Right renal pelvis (tissue), 4 donors: ENCODE data around the gene TRIM3. TPM values are rescaled to one million over a fixed set of nuclear protein-coding genes. Genes with fewer than 3 reads are reported as not detected.

Experiments
- DNase-seq, 4 donors: peaks; one replicate each; pipeline ENCODE4 v3.0.0-alpha.2; 2013; ENCODE audit warnings: low read depth in 4 of 4, low spot score in 3 of 4, missing footprints in 1 of 4
- polyA plus RNA-seq, 4 donors: library from polyadenylated mRNA; unstranded; fragments of 120-200 nt; gene quantifications; one replicate each; pipeline ENCODE4 v1.2.1, GENCODE V29; 2013; ENCODE audit not compliant: insufficient read length in 4 of 4

Gene TRIM3
- polyA plus RNA-seq, 4 donors, result 18.6 to 22.5 (median 20.0) TPM

GRCh38 chr11:6442441-6442840 lies 31.3 kb downstream of the TRIM3 start:
- no peak for DNase-seq

- DNase-seq, result no peak
These were observed 32.8 kb downstream of the TRIM3 start, which contains the start of gene HPX for GRCh38 chr11:6440906-6441358. Gene HPX, minus strand, starts transcription at chr11:6440987. Its CDS starts 24 bp downstream, at chr11:6440963.

- no peak for DNase-seq
These were observed 34.7 kb downstream of the TRIM3 start for GRCh38 chr11:6438979-6439571.

GRCh38 chr11:6437993-6438392 lies 35.7 kb downstream of the TRIM3 start:
- no peak for DNase-seq

GRCh38 chr11:6437423-6437822 lies 36.3 kb downstream of the TRIM3 start:
- no peak for DNase-seq

- DNase-seq, result no peak
These were observed 39.6 kb downstream of the TRIM3 start for GRCh38 chr11:6433998-6434660.

GRCh38 chr11:6431861-6432260 lies 41.9 kb downstream of the TRIM3 start:
- DNase-seq, result no peak

DNA sequence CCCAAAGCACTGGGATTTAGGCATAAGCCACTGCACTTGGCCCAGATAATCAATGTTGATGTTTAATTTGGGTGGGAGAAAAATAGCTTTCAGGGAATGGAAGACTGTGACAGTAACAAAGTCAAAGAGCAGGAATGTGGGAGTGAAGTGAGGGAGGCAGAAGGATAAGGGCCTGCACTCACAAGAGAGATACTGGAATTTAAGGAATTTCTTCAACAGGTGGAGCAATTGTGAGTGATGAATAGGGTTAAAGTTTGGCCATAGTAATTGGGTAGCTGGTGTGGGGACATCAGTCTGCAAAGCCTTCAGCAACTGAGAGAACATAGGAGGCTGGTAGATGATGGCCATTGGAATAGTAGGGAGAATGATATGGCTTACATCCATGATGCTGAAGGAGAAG lies 46.2 kb downstream of the TRIM3 start:
- DNase-seq, result no peak

GRCh38 chr11:6420677-6421076 lies 53.1 kb downstream of the TRIM3 start:
- no peak for DNase-seq

- peak; percentile 54 to 69 (median 66) for DNase-seq
These were observed 54.6 kb downstream of the TRIM3 start, which contains the start of gene APBB1 for GRCh38 chr11:6419009-6419631. Gene APBB1, minus strand, starts transcription at chr11:6419094. Its CDS starts 7,747 bp downstream, at chr11:6411347.

GRCh38 chr11:6418557-6419008 lies 55.2 kb downstream of the TRIM3 start:
- DNase-seq, result no peak

- DNase-seq, result peak in 1 of 4 donors; percentile 4
These were observed 55.7 kb downstream of the TRIM3 start for GRCh38 chr11:6417907-6418556.

DNA sequence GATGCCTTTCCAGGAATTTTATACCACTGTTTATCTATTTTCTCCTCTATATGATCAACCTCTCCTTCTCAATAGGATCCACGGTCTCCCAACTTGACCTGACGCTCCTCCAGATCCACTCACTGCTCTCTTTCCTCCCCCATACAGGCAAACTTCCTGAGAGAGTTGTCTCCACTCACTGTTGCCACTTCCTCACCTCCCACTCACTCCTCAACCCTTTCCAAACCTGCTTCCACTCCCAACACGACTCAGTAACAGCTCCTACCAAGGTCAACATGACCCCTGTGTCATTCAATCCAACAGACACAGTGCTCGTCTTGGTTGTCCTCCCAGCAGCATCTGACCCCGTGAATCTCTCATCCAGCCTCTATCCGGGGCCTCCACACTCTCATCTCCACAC lies 57.9 kb downstream of the TRIM3 start:
- no peak for DNase-seq

GRCh38 chr11:6414874-6415328 lies 58.8 kb downstream of the TRIM3 start:
- DNase-seq, result no peak

DNA sequence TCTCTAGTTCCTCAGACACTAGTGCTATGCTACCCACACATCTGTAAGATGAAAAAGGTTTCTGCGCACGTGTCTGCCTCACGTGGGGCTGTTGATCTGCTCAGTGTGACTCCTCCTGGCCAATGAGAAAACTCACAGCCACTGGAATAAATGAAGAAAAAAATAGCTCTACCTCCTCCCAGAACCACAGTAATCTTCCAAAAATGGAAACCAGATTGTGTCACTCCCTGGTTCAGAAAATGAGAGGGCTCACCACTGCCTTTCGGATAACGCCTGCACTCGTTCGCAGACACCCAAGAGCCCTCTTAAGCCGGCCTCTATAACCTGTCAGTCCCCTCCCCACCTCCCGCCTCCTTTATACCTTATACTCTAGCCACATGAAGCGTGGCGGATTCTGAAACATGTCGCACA lies 59.9 kb downstream of the TRIM3 start:
- no peak for DNase-seq

GRCh38 chr11:6411594-6412031 lies 62.1 kb downstream of the TRIM3 start:
- no peak for DNase-seq

- no peak for DNase-seq
These were observed 62.9 kb downstream of the TRIM3 start for GRCh38 chr11:6410695-6411430.

GRCh38 chr11:6406370-6406769 lies 67.4 kb downstream of the TRIM3 start:
- DNase-seq, result no peak

GRCh38 chr11:6405846-6406245 lies 67.9 kb downstream of the TRIM3 start:
- no peak for DNase-seq

- DNase-seq, result peak in 1 of 4 donors; percentile 38
These were observed 68.6 kb downstream of the TRIM3 start for GRCh38 chr11:6405052-6405667.
